SU-DHL-6 (cell line): Measurements from ENCODE around the gene PDZD2.

Experiments
- EZH2phosphoT487 ChIP-seq: fragments of 200-600 bp; sonication (generic), shearing (Covaris generic); conservative IDR thresholded peaks from 2 replicates; pipeline ENCODE4 v1.6.1; 2018; ENCODE audit warnings: mild to moderate bottlenecking, antibody characterized with exemption, low read length, moderate library complexity, mixed read lengths
- TF ChIP-seq, protein P1 (sequence below): fragments of 200-600 bp; sonication (generic); IDR thresholded peaks from one replicate; pipeline ENCODE4 v1.5.1; 2017; ENCODE audit warnings: antibody characterized with exemption, mild to moderate bottlenecking, low read length, moderate library complexity; ENCODE audit not compliant: insufficient read depth, poor library complexity, severe bottlenecking

DNA sequence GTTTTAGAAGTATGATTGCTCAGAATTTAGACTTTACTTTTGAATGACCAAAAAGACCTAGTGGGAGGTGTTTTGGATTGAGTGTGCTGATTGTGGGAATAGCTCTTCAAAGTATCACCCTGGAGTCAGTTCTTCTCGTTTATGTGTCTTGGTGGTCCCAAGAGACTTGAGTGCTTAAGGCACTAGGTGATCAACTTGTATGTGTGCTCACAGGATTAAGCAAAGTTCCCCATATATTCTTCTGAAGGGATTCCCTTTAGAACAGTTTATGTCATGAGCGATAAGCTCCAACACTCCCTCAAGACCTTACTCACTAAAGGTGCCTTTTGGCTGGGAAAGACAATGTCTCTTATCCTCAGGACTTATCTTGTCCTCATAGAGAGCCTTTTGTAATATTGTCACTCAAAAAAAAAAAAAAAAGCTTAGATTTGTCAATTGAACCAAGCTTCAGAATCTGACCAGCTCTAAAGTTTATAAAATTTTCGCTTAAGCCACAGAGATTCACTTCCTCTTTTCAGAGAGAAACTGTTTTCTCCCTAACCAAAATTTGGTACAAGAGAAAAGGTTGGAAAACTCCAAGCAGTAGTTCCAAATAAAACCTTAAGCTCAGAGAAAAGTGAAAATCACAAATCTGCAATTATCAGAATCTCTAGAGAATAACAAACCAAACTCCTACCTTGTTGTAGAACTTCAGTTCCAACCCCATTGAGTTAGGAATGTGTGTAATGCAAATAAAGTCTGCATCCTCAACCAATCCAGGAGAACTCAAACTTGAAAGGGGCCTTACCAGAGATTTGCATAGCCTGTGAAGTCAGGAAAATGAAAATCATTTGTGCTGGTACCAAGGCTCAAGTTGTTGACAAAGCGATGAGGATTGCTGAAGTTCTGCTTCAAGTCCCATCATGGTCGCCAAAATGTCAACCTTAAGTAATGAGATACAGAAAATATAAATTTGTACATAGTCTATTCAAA is 40.0 kb upstream of the PDZD2 start:
- TF ChIP-seq EZH2phosphoT487: no peak
- TF ChIP-seq, protein P1, sequence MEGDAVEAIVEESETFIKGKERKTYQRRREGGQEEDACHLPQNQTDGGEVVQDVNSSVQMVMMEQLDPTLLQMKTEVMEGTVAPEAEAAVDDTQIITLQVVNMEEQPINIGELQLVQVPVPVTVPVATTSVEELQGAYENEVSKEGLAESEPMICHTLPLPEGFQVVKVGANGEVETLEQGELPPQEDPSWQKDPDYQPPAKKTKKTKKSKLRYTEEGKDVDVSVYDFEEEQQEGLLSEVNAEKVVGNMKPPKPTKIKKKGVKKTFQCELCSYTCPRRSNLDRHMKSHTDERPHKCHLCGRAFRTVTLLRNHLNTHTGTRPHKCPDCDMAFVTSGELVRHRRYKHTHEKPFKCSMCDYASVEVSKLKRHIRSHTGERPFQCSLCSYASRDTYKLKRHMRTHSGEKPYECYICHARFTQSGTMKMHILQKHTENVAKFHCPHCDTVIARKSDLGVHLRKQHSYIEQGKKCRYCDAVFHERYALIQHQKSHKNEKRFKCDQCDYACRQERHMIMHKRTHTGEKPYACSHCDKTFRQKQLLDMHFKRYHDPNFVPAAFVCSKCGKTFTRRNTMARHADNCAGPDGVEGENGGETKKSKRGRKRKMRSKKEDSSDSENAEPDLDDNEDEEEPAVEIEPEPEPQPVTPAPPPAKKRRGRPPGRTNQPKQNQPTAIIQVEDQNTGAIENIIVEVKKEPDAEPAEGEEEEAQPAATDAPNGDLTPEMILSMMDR: no peak
